AG04449 (cell line): Measurements from ENCODE around the gene SELENOF.
A peak's percentile ranks its signal among the peaks of the same experiment; 100 is the strongest.

ENCODE experiments used
- CTCF ChIA-PET: fragments of 350-600 bp; formaldehyde crosslinking; extraction: SDS; loops from one replicate; lab custom pipeline; 2021; ENCODE audit warnings: antibody characterized with exemption; lab: Yijun Ruan, JAX
- POLR2A ChIA-PET: fragments of 400-600, 350-600 bp; formaldehyde crosslinking; extraction: SDS; loops from one replicate; lab custom pipeline; 2020; ENCODE audit warnings: antibody characterized with exemption, inconsistent platforms; lab: Yijun Ruan, JAX
- DNase-seq: peaks from one replicate; pipeline ENCODE4 v3.0.0-alpha.2; 2010; ENCODE audit warnings: low read depth, low spot score
- H3K4me3 ChIP-seq: 2 replicates; pipeline ENCODE4 v1.5.1; 2011; ENCODE audit warnings: low read depth, mild to moderate bottlenecking, control low read depth, low read length
- CTCF ChIP-seq: IDR thresholded peaks from one replicate; pipeline ENCODE4 v1.5.1; 2011; ENCODE audit warnings: mild to moderate bottlenecking, moderate library complexity, low read length, control low read depth, inconsistent platforms; ENCODE audit not compliant: insufficient read depth; ENCODE audit errors: missing control alignments

SELENOF gene

GRCh38 chr1:86913896-86914600, at the start of gene SELENOF:
TSS of gene SELENOF (minus strand) at chr1:86914126. CDS start at chr1:86914111, 15 bp downstream.
- peak within 1 kb of the TSS; percentile 84 for H3K4me3 ChIP-seq
- ChIA-PET POLR2A (interaction anchor here (0.6 to 1.1 kb wide), 4 partner anchors 28 to 139 kb away, joined by 3 to 4 read pairs (median 3); no protein-coding TSS in a partner anchor), CTCF (interaction anchor here (0.8 to 1.2 kb wide), 2 partner anchors 50 to 80 kb away, joined by 3 read pairs; no protein-coding TSS in a partner anchor)
- peak; percentile 99 for DNase-seq
- TF ChIP-seq CTCF = no peak

DNA sequence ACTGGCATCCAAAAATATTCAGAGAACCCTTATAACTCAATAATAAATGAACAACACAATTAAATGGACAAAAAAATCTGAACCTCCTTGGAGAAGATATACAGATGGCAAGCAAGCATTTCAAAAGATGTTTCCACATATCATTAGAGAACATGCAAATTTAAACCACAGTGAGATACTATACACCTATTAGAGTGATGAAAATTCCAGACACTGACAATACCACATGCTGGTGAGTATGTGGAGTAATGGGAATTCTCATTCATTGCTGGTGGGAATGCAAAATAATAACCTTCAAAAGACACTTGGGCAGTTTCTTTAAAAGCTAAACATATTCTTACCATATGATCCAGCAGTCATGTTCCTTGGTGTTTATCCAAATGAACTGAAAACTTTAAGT, 46.6 kb upstream of the SELENOF start:
- ChIA-PET CTCF (no interaction called here), POLR2A (interaction anchor here (0.6 kb wide), 1 partner anchor 1229 kb away, joined by 3 read pairs; no protein-coding TSS in a partner anchor)
- no peak for TF ChIP-seq CTCF
- no peak for DNase-seq
- no peak overlapping the region for H3K4me3 ChIP-seq

DNA sequence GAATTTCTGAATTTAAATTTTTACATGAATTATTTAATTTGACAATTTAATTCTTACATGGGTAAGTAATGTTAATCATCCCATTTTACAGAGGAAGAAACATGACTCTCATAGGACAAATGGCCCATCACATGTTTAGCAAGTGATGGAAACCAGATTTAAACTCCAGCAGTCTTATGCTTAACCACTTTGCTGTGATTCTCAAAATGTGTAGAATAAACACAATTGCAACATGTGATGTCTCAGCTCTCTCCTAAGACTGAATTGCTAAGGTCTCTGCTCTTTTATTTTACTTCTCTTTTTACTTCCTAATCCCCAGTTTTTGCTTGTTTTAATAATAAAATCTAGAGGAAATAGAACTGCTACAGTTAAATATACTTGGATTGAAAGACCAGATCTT, 43.3 kb upstream of the SELENOF start:
- no peak for DNase-seq
- ChIA-PET POLR2A (no interaction called here), CTCF (interaction anchor here (1.5 to 3.2 kb wide), 2 partner anchors 9 kb away, joined by 5 to 29 read pairs; no protein-coding TSS in a partner anchor)
- no peak for TF ChIP-seq CTCF
- no peak overlapping the region for H3K4me3 ChIP-seq

DNA sequence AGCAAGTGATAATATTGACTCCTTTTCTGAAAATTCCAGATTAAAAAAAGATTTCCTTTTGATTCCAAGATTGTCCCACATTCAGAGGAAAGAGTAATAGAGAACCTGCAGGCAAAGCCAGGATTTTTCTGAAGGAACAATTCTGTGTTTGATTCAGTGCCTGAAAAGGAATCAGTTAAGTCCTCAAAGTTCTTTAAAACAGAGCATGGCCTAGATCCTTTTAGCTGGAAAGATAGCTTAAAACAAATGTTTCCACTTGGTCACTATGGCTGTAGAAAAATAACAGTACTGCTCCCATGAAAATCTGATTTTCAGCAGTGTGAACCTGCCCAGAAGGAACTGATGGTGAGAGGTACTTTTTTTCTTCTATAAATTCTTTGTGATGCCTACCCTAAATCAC, 42.3 kb upstream of the SELENOF start:
- ChIA-PET POLR2A (no interaction called here), CTCF (interaction anchor here (3.2 kb wide), 1 partner anchor 10 kb away, joined by 29 read pairs; no protein-coding TSS in a partner anchor)
- no peak for TF ChIP-seq CTCF
- no peak overlapping the region for H3K4me3 ChIP-seq
- DNase-seq = no peak

DNA sequence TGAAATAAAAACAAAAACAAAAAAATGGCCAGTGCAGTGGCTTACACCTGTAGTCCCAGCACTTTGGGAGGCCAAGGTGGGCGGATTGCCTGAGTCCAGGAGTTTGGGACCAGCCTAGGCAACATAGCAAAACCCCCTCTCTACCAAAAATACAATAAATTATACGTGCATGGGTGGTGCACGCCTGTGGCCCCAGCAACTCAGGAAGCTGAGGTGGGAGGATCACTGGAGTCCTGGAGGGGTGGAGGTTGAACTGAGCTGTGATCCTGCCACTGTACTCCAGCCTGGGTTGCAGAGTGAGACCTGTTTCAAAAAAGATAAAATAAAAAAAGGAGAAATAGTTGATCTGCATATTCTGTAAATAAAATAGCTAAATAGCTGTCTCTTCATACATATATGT, 41.8 kb upstream of the SELENOF start:
- ChIA-PET CTCF (interaction anchor here (3.2 kb wide), 1 partner anchor 10 kb away, joined by 29 read pairs; no protein-coding TSS in a partner anchor), POLR2A (no interaction called here)
- DNase-seq = no peak
- TF ChIP-seq CTCF = no peak
- no peak overlapping the region for H3K4me3 ChIP-seq

GRCh38 chr1:86953167-86953566, 39.2 kb upstream of the SELENOF start:
- POLR2A ChIA-PET = no interaction called here
- no peak for TF ChIP-seq CTCF
- no peak for DNase-seq
- CTCF ChIA-PET = interaction anchor here (1.4 kb wide), 1 partner anchor 14 kb away, joined by 3 read pairs; no protein-coding TSS in a partner anchor
- H3K4me3 ChIP-seq = no peak overlapping the region
